Stimulated activated CD8-positive, alpha-beta memory T cell treated with anti-CD3 and anti-CD28 coated beads, Interleukin-4, amount 100 ng/mL, for 1 hour (primary cell): ENCODE data around the gene SCLY.

ENCODE experiments used
- DNase-seq, 2 donors: peaks; one replicate each; pipeline ENCODE4 v3.0.0-alpha.2; 2020; ENCODE audit warnings: low read depth in 2 of 2, low spot score in 1 of 2

The SCLY gene

GRCh38 chr2:238137885-238138284 is 77.1 kb downstream of the SCLY start:
- DNase-seq, result no peak

- no peak for DNase-seq
These were observed 77.8 kb downstream of the SCLY start, which contains the start of gene KLHL30 for GRCh38 chr2:238138331-238139195. KLHL30 (plus strand) TSS chr2:238138668; CDS start chr2:238140755, 2,087 bp downstream.

- no peak for DNase-seq
These were observed 78.6 kb downstream of the SCLY start for GRCh38 chr2:238139196-238140039.

GRCh38 chr2:238140040-238140439 is 79.2 kb downstream of the SCLY start:
- no peak for DNase-seq

- no peak for DNase-seq
These were observed 80.1 kb downstream of the SCLY start for GRCh38 chr2:238140721-238141540.

DNA sequence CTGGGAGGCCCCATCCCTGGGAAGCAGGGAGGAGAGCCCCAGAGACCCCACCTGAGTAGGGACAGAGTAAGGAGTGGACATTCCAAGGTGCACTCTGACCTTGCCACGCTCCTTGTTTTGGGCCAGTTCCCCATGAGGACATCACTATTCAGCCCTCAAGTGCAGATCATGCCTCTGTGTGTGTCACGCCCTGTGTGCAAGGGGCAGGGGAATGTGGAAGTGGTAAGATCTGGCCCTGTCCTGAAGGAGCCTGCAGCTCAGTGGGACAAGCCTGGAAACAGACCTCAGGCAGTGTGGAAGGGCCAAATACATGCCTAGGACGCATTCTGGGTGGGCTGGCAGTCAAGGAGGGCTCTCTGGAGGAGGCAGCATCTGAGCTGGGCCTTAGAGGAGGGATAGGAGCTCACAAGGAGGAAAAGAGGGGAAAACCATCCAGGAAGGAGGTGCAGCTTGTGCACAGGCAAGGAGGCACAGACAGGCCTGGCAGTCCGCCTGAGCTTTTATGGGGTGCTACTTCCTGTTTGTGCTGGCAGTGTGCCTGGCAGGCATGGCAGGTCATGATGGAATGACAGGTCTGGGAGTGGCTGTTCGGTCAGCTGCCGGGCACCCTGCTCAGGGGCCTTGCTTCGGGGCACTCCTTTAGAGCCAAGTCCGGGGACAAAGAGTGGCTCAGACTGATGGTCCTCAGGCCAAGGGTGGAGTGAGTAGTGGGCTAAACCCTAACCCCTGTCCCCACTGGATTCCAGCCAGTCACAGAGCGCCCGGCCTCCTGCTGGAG is 80.9 kb downstream of the SCLY start:
- no peak for DNase-seq

GRCh38 chr2:238142382-238143205 is 81.8 kb downstream of the SCLY start:
- no peak for DNase-seq

DNA sequence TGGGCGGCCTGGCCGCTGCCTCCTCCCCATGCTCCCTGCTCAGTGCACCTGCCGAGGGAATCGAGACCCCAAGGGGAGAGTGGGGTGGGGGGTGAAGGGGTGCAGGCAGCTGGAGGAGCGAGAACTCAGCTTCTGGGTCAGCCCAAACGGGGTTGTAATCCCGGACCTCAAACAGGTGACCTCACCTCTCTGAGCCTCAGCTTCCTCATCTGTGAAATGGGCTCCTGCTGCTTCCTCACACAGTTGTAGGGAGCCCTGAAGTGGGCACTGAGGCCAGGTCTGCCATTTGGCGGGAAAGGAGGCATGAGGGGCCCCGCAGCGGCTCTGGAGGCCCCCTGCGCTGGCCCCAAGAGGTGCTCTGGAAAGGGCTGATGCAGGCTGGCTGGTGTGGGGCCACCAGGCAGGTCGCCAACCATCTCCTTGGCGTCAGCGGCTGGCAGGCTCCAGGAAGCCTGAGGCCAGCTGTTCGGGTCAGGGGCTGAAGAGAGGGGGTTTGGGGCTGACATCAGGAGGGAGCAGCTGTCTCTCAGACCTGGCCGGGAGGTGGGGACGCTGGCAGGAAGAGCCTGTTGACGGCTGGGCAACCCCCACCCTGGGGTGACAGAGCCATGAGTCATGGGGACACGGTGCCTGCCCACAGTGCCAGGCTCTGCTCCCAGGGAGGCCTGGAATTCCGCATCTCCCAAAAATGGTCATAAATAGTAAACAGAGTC is 82.6 kb downstream of the SCLY start:
- no peak for DNase-seq

DNA sequence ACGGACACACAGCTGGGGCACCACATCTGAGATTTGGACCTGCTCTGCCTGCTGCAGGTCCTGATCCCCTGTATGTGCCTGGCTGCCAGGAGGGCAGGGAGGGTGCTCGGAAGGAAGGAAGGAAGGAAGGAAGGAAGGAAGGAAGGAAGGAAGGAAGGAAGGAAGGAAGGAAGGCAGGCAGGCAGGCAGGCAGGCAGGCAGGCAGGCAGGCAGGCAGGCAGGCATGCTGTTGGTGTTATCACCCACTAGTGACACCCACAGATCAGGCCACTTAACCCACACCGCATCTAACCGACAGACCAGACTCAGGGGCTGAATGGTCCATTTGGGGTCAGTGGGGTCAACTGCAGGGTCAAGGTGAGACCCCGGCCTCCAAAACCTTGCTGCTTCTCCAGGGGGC is 83.5 kb downstream of the SCLY start:
- no peak for DNase-seq

DNA sequence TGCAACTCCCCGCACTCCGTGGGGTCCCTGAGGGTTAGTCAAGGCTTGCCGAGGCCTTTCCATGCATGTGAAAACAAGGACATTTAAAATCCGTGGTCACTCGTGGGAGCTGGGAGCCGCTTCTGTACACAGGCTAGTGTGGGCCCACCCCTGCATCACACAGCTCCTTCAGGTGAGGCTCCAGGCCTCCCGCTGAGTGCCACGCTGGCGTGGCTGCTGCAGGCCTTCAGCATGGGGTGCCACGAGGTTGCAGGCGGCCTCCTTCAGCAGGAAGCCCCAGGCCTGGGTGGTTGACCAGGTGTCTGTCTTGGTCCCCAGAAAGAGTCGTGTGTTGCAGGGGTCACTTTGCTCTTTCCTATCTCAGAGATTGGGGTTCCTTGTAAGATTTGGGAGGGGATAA is 84.2 kb downstream of the SCLY start:
- no peak for DNase-seq

GRCh38 chr2:238145851-238146250 is 85.0 kb downstream of the SCLY start:
- no peak for DNase-seq

GRCh38 chr2:238146884-238147544 is 86.2 kb downstream of the SCLY start:
- DNase-seq, result no peak

GRCh38 chr2:238148981-238149380 is 88.2 kb downstream of the SCLY start:
- DNase-seq, result no peak
